GM19328 (cell line): Measurements from ENCODE around the gene LGALS9C.
"Not testable (repeated sequence)": the region's sequence is repeated elsewhere in the genome, so short reads cannot be mapped to it uniquely, and the experiment has no call there.

Source experiments
- ATAC-seq: cut with Tn5 transposase; IDR thresholded peaks from one replicate; pipeline ENCODE4 v1.9.1; 2021; ENCODE audit warnings: mild to moderate bottlenecking, moderate library complexity; ENCODE audit not compliant: unreplicated experiment

LGALS9C gene

DNA sequence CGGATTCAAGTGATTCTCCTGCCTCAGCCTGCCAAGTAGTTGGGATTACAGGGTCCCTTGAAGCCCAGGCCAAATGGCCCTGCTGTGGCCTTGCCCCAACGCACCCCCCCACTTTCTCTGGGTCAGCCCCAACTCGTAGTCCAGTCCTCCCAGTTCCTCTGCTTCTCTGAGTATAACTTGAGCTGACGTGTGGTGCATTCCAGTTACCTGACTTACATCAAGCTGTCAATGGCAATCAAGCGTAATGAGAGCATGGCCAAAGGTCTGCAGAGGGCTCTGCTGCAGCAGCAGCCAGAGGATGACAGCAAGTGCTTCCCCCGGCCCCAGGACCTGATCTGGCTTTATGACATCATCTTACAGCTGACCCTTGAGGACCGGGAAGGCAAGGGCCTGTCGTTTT lies 50.8 kb downstream of the LGALS9C start:
- not testable (repeated sequence) for ATAC-seq

DNA sequence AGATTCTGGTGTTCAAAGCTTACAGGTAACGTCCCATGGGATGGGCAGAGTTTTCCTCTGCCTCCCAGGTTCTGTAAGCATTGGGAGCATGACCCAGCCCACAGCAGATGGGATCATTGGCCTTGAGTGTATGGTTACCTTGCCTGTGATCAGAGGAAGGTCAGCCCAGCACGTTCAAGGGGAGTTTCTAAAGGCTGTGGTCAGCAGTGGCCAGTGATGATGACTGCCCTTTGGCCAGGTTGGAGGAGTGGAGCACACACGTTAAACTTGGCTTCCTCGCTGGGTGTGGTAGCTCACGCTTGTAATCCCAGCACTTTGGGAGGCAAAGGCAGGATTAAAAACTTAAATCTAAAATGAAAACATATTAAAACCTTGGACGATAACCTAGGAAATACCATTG lies 51.8 kb downstream of the LGALS9C start:
- ATAC-seq, result not testable (repeated sequence)

DNA sequence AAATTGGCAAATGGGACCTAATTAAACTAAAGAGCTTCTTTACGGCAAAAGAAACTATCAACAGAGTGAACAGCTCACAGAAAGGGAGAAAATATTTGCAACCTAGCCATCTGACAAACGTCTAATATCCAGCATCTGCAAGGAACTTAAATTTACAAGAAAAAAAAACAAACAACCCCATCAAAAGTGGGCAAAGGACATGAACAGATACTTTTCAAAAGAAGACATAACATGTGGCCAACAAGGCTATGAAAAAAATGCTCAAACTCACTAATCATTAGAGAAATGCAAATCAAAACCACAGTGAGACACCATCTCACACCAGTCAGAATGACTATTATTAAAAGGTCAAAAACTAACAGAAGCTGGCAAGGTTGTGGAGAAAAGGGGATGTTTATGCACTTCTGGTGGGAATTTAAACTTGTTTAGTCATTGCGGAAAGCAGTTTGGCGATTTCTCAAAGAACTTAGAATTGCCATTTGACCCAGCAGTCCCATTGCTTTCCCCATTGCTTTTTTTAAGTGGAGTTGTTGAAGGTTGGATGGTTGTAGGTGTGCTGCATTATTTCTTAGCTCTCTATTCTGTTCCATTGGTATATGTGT lies 52.4 kb downstream of the LGALS9C start:
- ATAC-seq, result not testable (repeated sequence)

DNA sequence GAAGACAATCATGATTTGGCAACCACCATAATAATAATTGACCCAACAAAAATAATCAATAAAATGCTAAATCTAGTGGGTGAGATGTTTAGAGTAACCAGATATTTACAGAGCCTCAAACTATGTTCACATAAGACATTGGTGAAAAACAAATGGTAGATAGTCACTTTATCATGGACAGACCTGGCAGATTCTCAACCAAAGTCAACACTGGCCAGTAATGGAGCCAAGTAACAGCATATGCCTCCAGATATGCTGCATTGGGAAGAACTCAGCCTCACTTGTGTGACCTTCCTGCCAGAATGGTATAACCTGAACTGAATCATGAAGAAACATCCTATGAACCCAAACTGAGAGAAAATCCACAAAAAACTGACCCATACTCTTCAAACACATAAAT lies 53.8 kb downstream of the LGALS9C start:
- ATAC-seq, result not testable (repeated sequence)

DNA sequence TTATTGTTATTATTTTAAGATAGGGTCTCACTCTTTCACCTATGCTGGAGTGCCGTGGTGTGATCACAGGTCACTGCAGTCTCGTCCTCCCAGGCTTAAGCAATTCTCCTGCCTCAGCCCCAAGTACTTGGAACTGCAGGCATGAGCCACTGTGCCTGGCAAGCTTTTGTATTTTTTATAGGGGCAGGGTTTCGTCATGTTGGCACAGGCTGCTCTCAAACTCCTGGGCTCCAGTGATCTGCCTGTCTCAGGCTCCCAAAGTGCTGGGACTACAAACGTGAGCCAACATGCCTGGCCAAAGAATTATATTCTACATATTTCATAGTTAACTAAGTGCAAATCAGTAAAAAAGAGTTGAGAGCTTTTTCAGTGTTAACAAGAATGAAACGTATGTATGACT lies 65.6 kb downstream of the LGALS9C start:
- not testable (repeated sequence) for ATAC-seq

DNA sequence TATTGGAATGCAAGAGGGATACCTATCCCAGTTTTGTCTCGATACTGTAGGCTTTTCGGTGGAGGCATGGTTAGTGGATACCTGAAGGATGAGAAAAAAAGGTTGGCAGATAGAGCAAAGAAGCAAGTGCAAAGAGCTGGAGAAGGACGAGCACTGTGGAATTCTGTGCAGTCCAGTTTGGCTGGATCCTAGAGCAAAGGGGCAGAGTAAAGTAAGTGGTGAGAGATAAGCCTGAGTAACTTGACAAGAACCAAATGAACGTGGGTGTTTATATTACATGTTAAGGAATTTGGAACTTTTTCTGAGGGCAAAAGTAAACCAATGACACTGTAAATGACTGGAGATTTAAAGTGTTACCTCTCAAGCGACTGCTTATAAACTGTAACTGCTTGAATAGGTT lies 66.3 kb downstream of the LGALS9C start:
- ATAC-seq, result not testable (repeated sequence)
